ENCODE measurements around the gene SMKR1. TPM values are rescaled to one million over a fixed set of nuclear protein-coding genes. Genes with fewer than 3 reads are reported as not detected.

SMKR1 gene
- total RNA-seq, 3 donors from 2014 or later: not detected

- H3K9me3 ChIP-seq: no peaks in the 10 kb centered on the region
- TF ChIP-seq CTCF (IDR thresholded peaks at IDR 0.05): no peak
- TF ChIP-seq POLR2AphosphoS5 (IDR thresholded peaks at IDR 0.05): no peak
- TF ChIP-seq POLR2A (IDR thresholded peaks at IDR 0.05): no peak
- no peak overlapping the region for H3K27ac ChIP-seq
- H3K36me3 ChIP-seq: no peaks in the 10 kb centered on the region
- H3K4me1 ChIP-seq: no peaks in the 10 kb centered on the region
- H3K4me3 ChIP-seq: no peak overlapping the region
- H3K27me3 ChIP-seq: no peaks in the 10 kb centered on the region
- intact Hi-C loops (cut with DNase I; ENCODE audit: low total_unique reads): no loop called here
- DNase-seq (ENCODE audit: low spot score in 2 of 2): no peak
Observed at GRCh38 chr7:129465080-129465479, 37.3 kb upstream of the SMKR1 start.

GRCh38 chr7:129466796-129467195 is 35.5 kb upstream of the SMKR1 start:
- DNase-seq (ENCODE audit: low spot score in 2 of 2): no peak
- no peaks in the 10 kb centered on the region for H3K4me1 ChIP-seq
- H3K27me3 ChIP-seq: no peaks in the 10 kb centered on the region
- intact Hi-C loops (cut with DNase I; ENCODE audit: low total_unique reads): no loop called here
- no peaks in the 10 kb centered on the region for H3K36me3 ChIP-seq
- H3K27ac ChIP-seq: no peak overlapping the region
- no peak for TF ChIP-seq POLR2A (IDR thresholded peaks at IDR 0.05)
- TF ChIP-seq POLR2AphosphoS5 (IDR thresholded peaks at IDR 0.05): no peak
- no peak for TF ChIP-seq CTCF (IDR thresholded peaks at IDR 0.05)
- H3K4me3 ChIP-seq: no peak overlapping the region
- H3K9me3 ChIP-seq: no peaks in the 10 kb centered on the region

- TF ChIP-seq POLR2AphosphoS5 (IDR thresholded peaks at IDR 0.05) (no peak), POLR2A (IDR thresholded peaks at IDR 0.05) (no peak), CTCF (IDR thresholded peaks at IDR 0.05) (no peak)
- no peak overlapping the region for H3K4me3 ChIP-seq
- no peaks in the 10 kb centered on the region for H3K4me1 ChIP-seq
- H3K9me3 ChIP-seq: no peaks in the 10 kb centered on the region
- H3K27ac ChIP-seq: no peak overlapping the region
- intact Hi-C loops (cut with DNase I; ENCODE audit: low total_unique reads): no loop called here
- DNase-seq (ENCODE audit: low spot score in 2 of 2): no peak
- H3K36me3 ChIP-seq: no peaks in the 10 kb centered on the region
- H3K27me3 ChIP-seq: no peaks in the 10 kb centered on the region
Observed at GRCh38 chr7:129468087-129468486, 34.2 kb upstream of the SMKR1 start.

GRCh38 chr7:129468547-129468946 is 33.8 kb upstream of the SMKR1 start:
- intact Hi-C loops (cut with DNase I; ENCODE audit: low total_unique reads): no loop called here
- H3K27me3 ChIP-seq: no peaks in the 10 kb centered on the region
- no peak for DNase-seq (ENCODE audit: low spot score in 2 of 2)
- no peak for TF ChIP-seq CTCF (IDR thresholded peaks at IDR 0.05)
- no peak for TF ChIP-seq POLR2A (IDR thresholded peaks at IDR 0.05)
- TF ChIP-seq POLR2AphosphoS5 (IDR thresholded peaks at IDR 0.05): no peak
- H3K4me1 ChIP-seq: no peaks in the 10 kb centered on the region
- H3K4me3 ChIP-seq: no peak overlapping the region
- no peaks in the 10 kb centered on the region for H3K36me3 ChIP-seq
- no peak overlapping the region for H3K27ac ChIP-seq
- H3K9me3 ChIP-seq: no peaks in the 10 kb centered on the region

GRCh38 chr7:129469930-129470329 is 32.4 kb upstream of the SMKR1 start:
- Histone ChIP-seq H3K27ac (no peak overlapping the region), H3K4me1 (no peaks in the 10 kb centered on the region), H3K4me3 (no peak overlapping the region), H3K36me3 (no peaks in the 10 kb centered on the region), H3K9me3 (no peaks in the 10 kb centered on the region), H3K27me3 (no peaks in the 10 kb centered on the region)
- TF ChIP-seq POLR2AphosphoS5 (IDR thresholded peaks at IDR 0.05): no peak
- no peak for TF ChIP-seq CTCF (IDR thresholded peaks at IDR 0.05)
- TF ChIP-seq POLR2A (IDR thresholded peaks at IDR 0.05): no peak
- intact Hi-C loops (cut with DNase I; ENCODE audit: low total_unique reads): loop anchor here (10.0 kb wide), 1 partner anchor 105 kb away; no protein-coding TSS in a partner anchor
- DNase-seq (ENCODE audit: low spot score in 2 of 2): no peak
